ENCODE measurements around the gene ARHGAP6.

ARHGAP6 gene

GRCh38 chrX:11461201-11462001 is 204.3 kb downstream of the ARHGAP6 start:
- no peak for DNase-seq

GRCh38 chrX:11460347-11460746 is 205.4 kb downstream of the ARHGAP6 start:
- DNase-seq = no peak

GRCh38 chrX:11458170-11458569 is 207.6 kb downstream of the ARHGAP6 start:
- DNase-seq = no peak

- DNase-seq = no peak
Measured at GRCh38 chrX:11451151-11451550, 214.6 kb downstream of the ARHGAP6 start.

GRCh38 chrX:11450354-11450753 is 215.4 kb downstream of the ARHGAP6 start:
- DNase-seq = no peak

DNA sequence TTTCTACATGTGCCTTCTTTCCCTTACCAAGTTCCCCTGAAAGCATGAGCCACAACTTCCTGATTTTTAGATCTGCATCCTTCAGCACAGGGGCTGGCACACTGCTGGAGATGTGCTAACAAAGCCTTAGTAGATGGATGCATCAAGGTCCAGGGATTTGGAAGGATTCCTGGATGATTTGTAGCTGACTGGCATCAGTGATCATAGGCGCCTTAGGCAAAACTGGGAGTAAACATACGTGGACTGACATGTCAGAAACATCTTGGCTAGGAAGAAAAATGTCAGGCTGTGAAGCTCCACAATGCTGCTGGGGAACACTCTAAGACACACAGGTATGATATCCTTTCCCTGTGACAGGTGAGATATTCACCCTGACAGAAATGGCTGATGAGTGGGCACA is 216.1 kb downstream of the ARHGAP6 start:
- DNase-seq = no peak

- no peak for DNase-seq
Measured at GRCh38 chrX:11447418-11447817, 218.3 kb downstream of the ARHGAP6 start.

- DNase-seq = no peak
Measured at GRCh38 chrX:11446949-11447348, 218.8 kb downstream of the ARHGAP6 start.

- peak; percentile 70 for DNase-seq
Measured at GRCh38 chrX:11446336-11446735, 219.4 kb downstream of the ARHGAP6 start.

DNA sequence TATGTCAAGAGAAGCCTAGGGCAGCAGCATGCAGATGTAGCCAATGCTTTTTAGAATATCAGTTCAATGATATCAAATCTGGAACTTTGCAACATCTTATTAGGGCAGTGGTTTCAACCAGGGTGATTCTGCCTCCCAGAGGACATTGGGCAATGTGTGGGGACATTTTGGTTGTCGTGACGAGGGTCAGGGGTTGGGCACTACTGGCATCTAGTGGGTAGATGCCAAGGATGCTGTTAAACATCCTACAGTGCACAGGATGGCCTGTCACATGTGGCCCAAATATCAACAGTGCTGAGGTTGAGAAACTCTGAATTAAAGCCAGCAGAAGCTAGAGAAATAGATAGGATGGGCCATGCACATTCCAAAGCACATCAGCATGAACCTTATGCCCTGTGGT is 220.2 kb downstream of the ARHGAP6 start:
- DNase-seq = no peak

GRCh38 chrX:11444052-11444451 is 221.7 kb downstream of the ARHGAP6 start:
- DNase-seq = no peak

DNA sequence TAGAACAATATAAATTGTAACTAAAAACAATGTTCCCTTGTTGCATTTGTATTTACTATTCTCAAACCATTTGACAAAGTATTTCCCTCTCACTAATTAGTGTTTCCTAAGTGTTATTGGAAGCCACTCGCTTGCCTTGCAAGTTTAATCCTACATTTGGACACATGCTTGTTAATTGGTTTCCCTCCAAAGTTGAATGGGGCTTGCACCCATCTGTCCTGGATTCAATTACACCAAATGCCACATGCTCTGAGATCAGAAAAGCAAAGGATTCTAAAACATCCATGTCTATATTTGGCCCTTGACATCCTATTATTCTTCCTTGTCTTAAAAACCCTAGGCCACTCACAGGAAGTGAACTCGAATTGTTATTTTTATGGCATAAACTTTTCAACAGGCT is 225.9 kb downstream of the ARHGAP6 start:
- no peak for DNase-seq

DNA sequence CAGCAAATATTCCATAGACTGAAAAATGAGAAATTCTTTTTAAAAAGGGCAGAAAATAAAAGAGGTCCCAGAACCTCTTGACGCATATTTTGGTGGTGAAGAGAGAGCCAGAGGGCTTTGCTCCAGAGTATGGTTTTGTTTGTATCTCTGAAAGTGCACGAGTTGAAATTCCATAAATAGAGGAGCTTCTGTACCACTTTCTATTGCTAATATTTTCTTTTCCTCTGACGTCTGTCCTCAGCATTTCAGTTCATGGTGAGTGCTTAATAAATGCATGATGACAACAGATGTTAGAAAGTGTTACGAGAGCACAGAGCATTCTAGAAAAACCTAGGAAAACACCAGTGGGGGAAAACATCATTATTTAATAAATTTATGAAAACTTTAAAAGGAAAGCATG is 227.0 kb downstream of the ARHGAP6 start:
- DNase-seq = no peak

DNA sequence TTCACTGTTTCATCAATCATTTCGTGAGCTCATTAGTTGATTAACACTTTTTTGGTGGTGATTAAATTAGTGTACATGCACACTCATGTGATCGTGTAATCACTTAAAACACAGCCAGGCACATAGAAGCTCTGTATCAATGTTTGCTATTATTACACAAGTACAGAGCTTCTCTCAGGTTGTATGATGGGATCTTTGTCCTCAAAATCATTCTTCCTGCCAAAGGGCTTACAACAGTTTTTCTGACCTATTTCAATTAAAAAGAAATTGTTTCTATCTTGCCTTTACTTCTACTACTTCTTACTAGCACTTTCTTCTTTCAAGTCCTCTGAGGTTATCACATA is 227.4 kb downstream of the ARHGAP6 start:
- DNase-seq = no peak

DNA sequence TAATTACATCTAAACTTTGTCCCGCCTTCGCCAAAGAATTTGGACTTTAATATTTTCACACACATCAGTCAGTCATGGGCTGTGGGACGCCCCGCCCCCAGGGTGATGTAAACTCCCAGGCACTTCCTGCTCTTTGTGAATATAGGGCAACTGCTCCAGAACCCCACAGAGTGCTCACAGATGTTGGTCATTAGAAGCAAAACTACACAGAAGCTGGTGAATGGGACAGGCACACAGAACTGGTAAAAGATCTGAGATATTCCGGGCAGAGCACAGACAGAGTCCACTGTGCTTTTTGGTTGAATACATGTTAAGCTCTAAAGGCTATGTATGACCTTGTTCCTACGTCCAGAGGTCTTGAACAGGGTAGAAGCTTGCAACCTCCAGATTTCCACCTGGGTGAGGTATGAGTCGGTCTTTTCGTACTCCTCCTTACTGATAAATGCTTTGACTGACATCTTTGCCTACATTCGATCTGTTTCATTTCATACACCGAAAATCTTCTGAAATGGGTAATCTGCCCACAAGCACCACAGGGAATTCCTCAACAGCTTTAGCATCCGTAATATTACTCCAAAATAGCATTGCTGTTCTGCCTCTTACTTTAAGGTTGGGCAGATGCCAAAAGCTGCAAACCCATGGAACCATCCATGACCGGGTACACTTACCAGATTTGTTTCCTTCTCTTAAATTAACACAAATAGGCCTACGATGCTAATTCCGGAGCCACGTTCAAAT is 227.9 kb downstream of the ARHGAP6 start:
- DNase-seq = peak; percentile 85

- peak; percentile 91 for DNase-seq
Measured at GRCh38 chrX:11435568-11435967, 230.2 kb downstream of the ARHGAP6 start.

GRCh38 chrX:11434607-11435006 is 231.1 kb downstream of the ARHGAP6 start:
- DNase-seq = no peak

GRCh38 chrX:11431786-11432185 is 233.9 kb downstream of the ARHGAP6 start:
- DNase-seq = no peak

DNA sequence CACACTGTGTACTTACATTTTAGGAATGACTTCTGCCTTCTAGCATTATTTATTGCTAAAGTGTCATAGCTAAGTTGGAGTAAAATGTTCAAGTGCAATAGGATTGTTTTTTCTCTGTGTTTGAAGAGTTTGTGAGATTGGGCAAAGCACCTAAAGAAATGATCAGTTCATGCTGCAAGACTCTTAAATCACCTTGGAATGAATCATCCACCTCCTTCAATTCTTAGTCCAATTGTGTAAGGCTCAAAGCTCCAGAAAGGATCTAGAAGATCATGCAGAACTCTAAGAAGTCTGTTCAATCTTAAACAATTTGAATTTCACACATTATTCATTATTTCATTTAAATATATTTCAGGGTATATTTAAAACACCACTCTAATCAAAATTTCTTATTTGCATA is 235.4 kb downstream of the ARHGAP6 start:
- peak; percentile 31 for DNase-seq

DNA sequence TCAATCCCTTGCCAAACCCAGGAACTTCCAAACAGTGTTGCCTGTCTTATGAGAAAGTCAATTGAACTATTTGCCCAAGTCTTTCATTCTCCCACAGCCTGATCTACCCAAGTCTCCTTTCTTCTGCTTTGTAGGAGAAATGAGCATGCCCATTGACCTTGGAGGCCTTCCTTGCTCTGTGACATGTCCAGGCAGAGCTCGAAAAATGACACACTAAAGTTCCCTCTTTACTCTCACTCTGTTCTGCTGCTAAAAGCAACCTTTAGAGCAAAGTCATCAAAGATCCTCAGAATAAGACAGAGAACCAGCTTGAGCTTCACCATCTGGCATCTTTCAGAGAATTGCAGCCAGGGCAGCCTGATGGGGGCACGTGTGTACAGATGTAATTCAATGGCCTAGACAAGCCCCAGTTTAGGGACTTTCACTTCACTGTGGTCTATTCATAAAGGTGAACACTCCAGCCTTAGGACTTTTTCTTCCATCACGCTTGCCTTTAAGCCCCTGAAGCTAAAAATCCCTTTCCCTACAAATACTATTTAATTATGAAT is 236.1 kb downstream of the ARHGAP6 start:
- DNase-seq = no peak

- no peak for DNase-seq
Measured at GRCh38 chrX:11427453-11428071, 238.2 kb downstream of the ARHGAP6 start.

- DNase-seq = no peak
Measured at GRCh38 chrX:11426712-11427452, 238.8 kb downstream of the ARHGAP6 start.
